Spleen (tissue), 3 donors: ENCODE results near the gene COL4A2.

Source experiments
- POLR2A ChIP-seq, 3 donors: fragments of 450-650 bp; IDR thresholded peaks; one replicate each; pipeline ENCODE4 v1.5.1; 2017; ENCODE audit warnings: antibody characterized with exemption in 3 of 3, mild to moderate bottlenecking in 1 of 3
- POLR2AphosphoS5 ChIP-seq, 3 donors: sonication (generic); formaldehyde crosslinking; IDR thresholded peaks; one replicate each; pipeline ENCODE4 v1.5.1; 2017; ENCODE audit warnings: antibody characterized with exemption in 3 of 3

DNA sequence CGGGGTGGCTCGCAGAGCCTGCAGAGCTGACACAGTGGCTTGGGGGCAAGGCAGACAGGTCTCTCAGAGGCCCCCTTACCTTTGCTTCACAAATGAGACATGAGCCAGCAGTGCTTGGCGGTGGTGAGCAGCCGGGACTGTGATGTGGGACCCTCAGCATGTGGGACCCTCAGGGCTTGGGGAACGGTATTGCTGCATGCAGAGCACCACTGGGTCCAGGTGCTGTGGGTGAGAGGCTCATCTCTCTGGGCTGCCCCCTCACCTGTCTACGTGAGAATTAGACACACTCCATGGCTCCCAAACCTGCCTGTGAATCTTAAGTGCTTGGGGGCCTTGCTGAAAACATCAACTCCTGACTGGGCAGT is 106.6 kb downstream of the COL4A2 start:
- TF ChIP-seq POLR2A (IDR thresholded peaks at IDR 0.05), result no peak
- no peak for TF ChIP-seq POLR2AphosphoS5 (IDR thresholded peaks at IDR 0.05)
